Stimulated activated CD8-positive, alpha-beta memory T cell treated with anti-CD3 and anti-CD28 coated beads, Interleukin-4, amount 100 ng/mL, for 1 hour (primary cell): ENCODE data around the gene CFAP91.
"Not testable (repeated sequence)": the region's sequence is repeated elsewhere in the genome, so short reads cannot be mapped to it uniquely, and the experiment has no call there.

ENCODE experiments used
- DNase-seq, 2 donors: peaks; one replicate each; pipeline ENCODE4 v3.0.0-alpha.2; 2020; ENCODE audit warnings: low read depth in 2 of 2, low spot score in 1 of 2

Gene CFAP91

DNA sequence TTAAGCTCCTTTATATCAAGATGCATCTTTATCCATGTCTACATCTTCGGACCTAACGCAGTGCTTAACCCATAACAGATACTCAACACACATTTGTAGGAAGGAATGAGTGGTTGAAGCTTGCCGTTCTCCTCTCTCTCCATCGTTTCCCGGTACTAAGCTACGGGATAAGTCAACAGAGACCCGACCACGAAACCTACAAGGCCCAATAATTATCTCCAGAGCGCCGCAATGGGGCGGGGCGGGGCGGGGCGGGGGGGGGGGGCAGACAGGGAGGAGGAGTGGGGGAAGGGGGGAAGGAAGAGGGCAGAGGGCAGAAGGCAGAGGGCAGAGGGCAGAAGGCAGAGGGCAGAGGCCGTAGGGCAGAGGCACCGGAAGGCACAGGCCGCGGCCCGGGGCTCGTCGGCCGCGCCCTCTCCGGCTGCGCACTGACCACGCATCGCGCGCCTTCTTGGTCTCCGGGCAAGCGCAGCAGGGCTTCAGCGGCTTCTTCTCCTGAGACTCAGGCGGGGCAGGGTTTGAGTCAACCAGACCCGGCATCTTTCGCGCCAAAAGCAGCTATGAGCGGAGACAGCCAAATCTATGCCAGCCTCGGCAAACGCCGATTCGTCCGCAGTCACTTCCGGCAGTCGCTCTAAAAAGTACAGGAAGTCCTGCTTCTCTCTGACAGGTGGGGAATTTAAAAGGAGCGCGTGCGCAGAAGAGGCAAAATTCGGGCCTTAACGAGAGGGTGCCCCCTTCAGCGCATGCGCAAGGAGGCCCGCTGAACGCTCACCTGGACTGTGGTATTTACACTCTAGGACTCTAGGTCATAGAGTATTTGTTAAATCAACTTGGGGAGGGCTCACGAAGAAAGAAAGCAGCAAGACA, 25.8 kb upstream of the CFAP91 start, which contains the start of gene COX17:
Gene COX17 (minus strand): TSS at position 636 of the 870 bp plus-strand sequence. CDS start 96 bp downstream, at position 540.
- DNase-seq: peak; percentile 82 to 93

DNA sequence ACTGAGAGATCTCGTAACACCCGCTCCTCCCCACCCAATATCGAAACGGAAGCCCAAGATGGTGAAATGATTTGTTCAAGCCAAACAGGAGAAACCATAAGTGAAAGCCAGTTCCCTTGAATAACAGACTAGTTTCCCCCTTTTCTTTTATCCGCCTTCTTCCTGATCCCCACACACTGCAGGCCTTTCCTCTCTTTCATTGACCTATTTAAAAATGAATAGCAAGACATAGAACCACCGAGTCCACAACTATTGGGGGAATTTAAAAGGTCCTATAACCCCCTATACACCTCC, 25.2 kb upstream of the CFAP91 start:
- DNase-seq: no peak

DNA sequence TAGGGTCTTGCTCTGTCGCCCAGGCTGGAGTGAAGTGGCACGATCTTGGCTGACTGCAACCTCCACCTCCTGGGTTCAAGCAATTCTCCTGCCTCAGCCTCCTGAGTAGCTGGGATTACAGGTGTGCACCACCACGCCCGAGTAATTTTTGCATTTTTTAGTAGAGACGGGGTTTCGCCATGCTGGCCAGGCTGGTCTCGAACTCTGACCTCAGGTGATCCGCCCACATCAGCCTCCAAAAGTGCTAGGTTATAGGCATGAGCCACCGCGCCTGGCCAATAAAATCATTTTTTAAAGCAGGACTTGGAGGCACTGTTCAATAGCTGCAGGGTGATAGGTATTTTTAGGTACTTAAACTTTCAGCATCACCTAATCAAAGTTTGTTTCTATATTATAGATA, 24.6 kb upstream of the CFAP91 start:
- DNase-seq: not testable (repeated sequence)

DNA sequence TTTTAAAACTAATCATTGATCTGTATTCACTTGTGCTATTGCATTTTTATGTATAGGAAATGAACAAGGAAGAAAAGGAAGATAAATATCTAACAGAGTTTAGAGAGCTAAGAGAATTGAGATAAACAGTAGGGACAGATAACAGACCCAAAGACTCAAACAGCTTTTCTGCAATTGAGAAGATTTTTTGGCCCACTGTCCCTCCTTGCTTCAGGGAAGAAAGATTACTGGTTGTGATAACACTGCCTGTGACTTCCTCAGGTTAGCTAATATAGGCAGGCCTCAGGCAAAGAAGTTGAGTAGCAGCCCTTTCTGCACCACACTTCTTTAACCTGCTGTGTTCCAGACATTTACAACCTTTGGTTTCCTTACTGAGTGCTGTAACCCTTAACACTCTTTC, 22.9 kb upstream of the CFAP91 start:
- DNase-seq: no peak

DNA sequence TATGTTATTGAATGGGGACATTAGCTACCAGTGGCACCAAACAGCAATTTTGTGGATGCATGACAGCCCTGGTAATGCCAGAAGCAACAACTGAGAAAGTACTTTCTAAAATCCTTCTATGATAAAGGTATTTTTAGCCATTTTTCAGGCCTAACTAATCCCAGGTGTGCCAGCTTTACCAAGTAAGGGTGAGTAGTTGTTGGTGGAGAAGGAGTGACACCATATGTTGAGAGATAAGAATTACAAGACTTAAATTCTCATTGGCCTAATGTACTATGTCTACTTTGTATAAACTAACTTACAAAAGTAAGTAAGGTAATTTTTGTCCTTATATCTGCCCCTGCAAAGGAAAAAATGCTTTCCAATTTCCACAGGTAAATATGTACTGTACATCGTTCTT, 21.5 kb upstream of the CFAP91 start:
- no peak for DNase-seq

DNA sequence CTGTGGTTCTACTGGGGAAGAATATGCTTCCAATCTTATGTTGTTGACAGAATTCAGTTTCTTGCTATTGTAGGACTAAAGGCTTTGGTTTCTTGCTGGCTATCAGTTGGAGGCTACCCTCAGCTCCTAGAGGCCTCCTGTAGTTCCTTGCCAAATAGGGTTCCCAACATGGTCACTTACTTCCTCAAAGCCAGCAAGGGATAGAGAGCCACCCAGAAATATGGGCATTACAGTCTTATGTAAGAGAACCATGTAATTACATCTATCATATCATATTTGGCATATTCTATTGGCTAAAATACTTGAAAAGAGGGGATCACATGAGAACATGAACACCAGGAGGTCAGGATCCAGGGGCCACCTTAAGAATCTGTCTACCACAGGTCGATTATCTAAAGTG, 19.4 kb upstream of the CFAP91 start:
- DNase-seq: no peak

DNA sequence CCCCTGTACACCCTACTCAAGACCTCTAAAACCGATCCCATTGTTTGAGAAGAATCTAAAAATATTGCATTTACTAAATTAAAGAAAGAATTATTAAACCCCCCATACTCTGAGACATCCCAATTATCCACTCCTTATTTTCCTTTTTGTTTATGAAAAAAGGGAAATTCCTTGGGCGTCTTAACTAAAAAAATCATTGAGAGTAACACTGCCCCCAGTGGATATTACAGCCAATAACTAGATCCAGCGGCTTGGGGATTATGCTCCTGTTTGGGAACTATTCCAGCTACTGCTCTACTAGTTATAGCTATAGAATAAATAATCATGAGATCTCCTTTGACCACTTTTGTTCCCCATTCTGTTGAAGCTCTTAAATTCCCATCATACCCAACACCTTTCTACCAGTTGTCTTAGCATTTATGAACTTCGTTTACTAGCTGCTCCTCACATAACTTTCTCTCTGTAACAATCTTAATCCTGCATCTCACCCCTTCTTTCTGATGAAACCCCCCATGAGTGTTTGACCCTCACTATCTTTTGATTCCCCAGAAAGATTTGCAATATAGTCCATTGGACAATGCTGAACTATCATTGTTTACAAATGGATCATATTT, 12.7 kb upstream of the CFAP91 start:
- DNase-seq: no peak

DNA sequence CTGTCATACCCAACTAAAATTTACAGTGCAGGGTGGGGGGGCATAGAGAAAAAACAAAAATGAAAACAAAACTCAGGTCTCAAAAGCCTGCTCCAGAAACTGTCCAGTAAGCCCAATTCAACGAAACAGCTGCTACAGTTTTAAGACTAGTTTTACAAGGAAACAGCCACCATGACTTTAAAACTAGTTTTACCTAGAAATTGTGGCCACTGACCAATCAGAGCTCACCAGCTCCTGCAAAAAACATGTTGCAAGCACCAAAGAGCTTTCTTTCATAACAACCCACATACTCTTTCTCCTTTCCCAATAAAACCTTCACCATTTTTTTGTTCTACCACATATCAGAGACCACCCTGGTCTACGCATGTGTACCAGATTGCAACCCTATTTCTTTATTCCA, 7.3 kb upstream of the CFAP91 start:
- no peak for DNase-seq

DNA sequence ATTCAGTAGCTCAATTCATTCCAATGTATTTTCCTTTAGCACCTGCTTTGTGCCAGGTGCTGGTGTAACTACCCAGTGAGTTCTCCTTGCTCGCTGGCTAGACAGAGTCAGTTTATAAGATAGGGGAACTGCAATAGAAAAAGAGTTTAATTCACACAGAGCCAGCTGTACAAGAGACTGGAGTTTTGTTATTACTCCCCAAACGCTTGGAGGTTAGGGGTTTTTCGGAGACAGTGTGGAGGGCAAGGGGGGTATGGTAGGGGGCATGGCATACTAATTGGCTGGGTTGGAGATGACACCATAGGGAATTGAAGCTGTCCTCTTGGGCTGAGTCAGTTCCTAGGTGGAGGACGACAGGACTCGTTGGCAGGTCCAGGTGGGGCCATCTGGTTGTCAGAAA, 5.4 kb upstream of the CFAP91 start:
- DNase-seq: no peak

DNA sequence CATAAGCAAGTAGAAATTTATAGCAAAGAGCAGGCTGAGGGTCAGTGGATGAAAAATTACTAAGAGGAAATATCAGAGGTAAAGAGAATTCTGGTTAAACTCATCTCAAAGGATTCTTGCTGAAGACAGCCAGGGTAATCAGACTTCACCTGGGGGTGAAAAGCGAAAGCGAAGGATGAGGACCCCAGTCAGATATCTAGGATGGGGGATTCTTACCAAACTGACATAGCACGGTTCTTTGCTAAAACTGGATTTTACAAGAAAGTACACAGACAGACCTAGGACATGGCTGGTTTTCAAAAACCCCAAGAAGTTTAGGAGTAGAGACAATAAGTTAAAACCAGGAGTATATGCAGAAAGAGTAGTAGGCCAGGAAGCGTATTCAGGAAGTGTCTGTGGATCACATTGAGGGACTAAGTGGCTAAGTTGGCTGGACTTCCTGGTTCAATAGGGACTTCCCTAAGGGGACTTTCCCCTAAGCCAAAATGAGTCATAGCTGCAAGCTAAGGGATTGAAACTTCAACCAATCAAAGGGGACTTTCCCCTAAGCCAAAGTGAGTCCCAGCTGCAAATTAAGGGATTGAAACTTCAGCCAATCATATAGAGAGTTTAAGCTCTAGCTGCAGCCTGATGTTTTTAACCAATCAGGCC, 2.4 kb upstream of the CFAP91 start:
- no peak for DNase-seq

DNA sequence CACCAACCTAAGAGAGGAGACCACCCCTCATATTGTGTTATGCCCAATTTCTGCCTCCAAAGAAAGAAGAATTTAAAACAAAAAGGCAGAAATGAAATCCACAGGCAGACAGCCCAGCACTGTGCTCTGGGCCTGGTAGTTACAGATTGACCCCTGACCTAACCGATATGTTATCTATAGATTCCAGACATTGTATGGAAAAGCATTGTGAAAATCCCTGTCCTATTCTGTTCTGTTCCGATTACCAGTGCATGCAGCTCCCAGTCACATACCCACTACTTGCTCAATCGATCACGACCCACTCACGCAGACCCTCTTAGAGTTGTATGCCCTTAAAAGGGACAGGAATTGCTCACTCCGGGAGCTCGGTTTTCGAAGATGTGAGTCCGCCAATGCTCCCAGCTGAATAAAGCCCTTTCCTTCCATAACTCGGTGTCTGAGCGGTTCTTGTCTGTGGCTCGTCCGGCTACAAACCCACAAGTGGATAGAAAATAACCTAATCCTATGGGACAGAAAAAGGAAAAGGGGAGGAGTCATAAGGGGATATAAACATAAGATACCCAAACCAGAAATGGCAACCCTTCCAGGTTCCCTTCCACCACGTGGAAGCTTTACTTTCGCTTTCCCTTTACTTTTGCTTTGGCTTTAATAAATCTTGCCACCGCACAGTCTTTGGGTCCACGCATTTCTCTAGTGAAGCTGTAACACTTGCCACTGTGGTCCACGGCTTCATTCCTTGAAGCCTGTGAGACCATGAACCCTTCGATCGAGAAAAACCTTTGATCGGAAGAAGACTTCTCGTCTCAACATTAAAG, 1.7 kb upstream of the CFAP91 start:
- DNase-seq: no peak

DNA sequence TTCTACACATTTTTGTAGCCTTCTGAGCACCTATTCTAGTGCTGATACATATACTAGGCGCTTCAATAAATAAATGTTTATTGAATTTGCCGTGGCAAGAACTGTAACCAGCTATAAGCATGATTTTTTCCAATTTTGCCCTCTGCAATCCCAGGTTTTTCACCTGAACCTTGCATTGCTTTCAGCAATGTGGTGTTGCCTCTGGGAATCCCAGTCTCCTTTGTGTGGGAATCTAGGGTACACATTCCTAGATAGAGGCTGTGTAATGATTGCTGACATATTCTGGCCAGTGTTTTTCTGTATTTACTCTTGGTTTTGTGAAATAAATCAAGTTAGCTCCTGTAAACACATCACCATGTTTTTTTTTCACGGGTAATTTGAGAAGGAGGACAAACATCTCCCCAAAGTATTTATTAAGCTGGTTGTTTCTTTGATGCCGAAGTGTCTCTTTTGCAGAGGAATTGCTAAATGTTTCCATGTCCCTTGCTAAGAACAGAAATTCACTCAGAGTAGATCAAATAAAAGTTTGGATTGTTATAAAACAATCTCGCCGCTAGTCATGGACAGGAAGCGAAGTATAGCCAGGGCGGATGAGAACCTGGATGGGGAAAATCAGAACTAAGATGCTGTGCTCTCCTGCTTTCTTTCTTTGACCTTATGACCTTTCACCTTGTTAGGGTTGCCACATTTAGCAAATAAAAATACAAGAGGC, 1.2 kb downstream of the CFAP91 start:
- DNase-seq: no peak

DNA sequence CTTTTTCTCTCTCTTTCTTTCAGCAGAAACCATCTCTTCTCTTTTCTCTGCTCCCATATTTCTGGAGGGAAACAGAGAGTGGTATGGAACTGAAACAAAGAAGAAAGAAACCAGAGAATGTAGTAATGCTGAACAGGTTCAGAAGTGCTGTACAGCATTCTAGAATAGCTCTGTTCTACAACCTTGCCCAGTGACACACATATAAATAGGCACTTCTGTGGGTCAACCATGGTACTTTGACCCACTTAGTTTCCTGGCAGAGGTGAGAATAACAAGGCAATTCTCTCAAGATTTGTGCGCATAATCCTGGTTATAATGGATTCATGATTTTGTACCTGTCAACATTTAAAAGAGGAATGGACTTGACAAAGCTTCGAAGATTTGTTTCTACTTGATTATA, 12.3 kb downstream of the CFAP91 start:
- DNase-seq: no peak

DNA sequence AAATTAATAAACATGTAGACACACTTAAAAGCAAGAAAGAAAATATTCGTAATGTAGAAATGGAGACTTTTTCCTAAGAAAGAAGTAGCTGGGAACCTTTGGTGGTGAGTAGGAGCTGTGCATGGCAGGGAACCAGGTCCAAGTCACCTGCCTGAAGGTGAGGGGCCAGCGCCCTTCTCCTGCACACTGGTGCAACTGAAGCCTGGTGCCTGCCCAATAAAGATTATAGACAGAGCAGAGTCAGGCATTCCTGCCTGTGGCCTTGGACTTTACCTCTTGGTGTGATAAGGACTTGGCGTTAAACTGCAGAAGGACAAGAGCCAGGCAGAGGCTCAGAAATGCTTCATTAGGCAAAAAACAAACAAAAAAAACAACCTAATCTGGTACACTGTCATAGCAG, 14.2 kb downstream of the CFAP91 start:
- DNase-seq: no peak

DNA sequence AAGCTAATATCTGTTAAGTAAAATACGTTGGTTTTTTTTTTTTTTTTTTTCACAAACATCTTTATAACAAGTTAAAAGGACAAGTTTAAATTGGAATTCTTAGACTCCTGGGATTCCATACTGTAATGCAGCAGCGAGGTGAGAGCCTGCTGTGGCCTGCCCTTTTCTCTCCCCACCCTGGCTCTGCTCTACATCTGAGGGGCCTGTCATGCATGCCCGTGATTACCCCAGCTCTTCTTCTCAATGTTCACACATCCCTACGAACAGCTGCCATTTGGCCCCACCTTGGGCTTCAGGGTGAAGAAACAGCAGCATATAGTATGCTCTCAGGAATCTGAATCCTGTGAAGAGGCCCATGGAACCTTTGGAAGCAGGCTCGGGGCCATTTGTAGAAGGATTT, 14.7 kb downstream of the CFAP91 start:
- no peak for DNase-seq

DNA sequence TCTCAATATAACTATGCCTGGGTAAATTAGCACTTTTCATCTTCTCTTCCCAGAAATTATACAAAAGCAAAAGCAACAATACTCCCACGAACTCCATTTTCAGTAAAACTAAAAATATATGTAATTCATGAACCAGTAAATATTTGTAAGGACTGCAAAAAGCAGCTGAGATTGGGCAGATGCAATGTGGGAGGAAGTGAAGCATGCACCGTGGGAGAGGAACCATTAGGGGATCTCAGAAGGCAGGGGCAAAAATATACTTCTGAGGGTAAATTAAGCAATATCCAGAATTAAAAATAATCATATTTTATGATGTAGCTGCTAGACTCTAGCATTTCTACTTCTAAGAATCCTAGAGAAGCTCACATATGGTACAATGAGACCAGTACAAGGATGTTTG, 20.2 kb downstream of the CFAP91 start:
- no peak for DNase-seq

DNA sequence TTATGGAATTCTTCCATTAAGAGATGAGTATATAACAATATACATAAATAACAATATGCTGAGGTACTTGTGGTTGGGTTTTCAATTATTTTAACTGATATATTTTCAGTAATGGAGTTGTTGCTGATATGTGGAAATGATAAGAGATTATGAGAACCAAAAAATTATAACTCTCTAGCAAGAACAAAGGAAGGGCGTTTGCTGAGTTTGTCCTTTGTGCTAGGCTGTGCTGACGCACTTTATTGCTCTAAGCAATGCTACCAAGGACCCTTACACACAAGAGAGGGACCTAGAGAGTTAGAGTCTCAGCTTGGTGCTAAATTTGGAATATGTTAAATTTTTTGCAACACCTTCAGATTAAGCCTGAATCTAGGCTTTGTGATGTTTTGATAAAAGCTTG, 24.1 kb downstream of the CFAP91 start:
- DNase-seq: no peak

DNA sequence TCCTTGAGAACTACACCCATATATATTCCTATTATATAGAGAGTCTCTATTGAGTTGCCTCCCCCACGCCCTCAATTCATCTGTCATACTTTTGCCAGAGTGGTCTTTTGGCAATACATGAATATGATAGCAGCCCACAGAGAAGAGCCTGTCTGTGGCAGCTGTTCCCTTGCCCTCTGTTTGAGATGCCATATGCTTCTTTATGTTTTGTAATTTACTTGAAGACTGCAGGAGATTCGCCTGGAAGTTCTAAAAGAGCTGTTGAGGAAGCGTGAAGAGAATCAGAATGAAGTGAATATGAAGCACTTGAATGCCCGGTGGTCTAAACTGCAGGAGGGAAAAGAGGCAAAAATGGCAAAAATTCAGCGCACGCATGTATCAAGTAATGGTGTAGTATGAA, 27.2 kb downstream of the CFAP91 start:
- DNase-seq: no peak

DNA sequence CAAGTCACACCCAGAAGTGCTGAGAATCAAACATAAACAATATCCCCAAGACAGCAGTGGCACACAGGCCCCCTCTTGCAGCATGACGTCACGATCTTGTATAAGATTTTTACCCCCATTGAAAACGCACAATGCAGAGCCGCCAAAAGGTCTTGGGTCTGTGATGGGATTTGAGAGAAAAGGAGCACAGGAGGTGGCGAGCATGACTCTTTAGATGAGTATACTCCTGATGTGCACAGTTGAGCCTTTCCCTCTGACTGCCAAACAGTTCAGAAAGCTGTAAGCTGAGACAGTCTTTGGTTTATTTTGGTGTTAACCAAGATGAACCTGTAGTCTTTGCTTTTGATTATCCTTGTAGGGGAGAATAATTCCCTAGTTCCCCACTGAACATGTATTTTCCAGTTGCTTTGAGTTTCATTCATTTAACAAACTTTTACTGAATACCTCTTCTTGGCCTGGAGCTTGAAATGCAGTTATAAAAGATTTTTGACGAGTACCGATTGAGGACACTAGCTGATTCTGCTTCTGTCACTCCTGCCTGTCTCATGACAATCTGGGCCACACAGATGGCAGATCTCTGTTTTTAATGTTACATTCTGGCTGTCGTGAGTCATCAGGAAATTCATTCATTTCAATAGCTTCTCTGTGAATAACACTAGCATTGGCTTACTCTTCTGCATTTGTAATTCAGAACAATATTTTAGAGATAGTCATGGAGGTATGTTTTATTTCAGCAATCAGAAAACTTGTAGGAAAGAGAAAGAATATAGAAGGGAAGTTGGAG, 28.9 kb downstream of the CFAP91 start:
- DNase-seq: no peak

DNA sequence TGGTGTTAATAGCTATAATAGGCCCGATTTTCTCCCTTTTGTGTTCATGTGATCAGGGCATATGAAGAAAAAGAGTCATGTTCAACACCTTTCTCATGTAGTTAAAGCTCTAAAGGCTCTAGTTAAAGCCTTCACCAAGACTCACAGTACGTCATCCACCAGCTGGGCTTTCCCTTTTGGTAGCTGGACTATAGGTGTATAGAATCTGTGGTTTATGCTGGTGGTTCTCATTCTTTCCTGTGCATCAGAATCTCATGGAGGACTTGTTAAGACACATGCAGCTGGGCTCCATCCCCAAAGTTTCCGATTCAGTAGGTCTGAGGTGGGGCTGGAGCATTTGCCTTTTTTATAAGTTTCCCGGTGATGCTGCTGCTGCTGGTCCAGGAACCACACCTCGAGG, 31.0 kb downstream of the CFAP91 start:
- DNase-seq: no peak
